ENCODE measurements around the gene NOL9. TPM values are rescaled to one million over a fixed set of nuclear protein-coding genes. Genes with fewer than 3 reads are reported as not detected.
A peak's percentile ranks its signal among the peaks of the same experiment; 100 is the strongest.

NOL9 gene
- total and polyA plus RNA-seq, 2 of the 13 experiments (the other 11 are each of a cell fraction or from before 2014, with no cell fraction given): 18.0 to 24.7 TPM

DNA sequence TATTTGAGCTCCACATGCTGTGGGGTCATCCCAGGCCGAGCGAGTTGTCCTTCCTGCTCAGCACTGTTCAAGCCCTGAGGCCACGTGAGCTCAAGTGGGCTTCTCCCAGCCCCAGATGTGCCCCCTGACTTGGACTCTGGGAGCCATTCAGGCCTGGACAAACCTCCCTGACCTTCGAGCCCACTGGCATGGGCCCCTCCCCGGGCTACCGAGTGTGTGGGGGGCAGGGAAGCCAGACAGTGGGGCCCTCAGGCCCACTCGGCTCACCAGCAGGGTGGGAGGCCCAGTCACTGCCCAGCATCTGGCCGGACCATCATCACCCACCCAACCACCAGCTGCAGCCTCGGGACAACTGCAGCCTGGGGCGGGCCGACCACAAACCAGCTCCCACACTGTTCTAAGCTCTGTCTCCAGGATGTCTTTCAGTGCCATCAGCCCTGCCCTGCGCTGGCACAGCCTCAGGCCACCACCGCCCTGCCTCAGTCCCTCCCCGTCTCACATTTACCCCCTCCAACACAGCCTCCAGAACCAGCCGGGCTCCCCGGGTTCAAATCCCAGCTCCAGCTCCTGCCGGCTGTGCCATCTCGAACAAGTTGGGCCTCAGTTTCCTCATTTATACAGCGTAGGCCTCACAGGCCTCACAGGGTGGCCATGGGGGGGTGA, 41.9 kb downstream of the NOL9 start (continued):
- TF ChIP-seq, protein P1, sequence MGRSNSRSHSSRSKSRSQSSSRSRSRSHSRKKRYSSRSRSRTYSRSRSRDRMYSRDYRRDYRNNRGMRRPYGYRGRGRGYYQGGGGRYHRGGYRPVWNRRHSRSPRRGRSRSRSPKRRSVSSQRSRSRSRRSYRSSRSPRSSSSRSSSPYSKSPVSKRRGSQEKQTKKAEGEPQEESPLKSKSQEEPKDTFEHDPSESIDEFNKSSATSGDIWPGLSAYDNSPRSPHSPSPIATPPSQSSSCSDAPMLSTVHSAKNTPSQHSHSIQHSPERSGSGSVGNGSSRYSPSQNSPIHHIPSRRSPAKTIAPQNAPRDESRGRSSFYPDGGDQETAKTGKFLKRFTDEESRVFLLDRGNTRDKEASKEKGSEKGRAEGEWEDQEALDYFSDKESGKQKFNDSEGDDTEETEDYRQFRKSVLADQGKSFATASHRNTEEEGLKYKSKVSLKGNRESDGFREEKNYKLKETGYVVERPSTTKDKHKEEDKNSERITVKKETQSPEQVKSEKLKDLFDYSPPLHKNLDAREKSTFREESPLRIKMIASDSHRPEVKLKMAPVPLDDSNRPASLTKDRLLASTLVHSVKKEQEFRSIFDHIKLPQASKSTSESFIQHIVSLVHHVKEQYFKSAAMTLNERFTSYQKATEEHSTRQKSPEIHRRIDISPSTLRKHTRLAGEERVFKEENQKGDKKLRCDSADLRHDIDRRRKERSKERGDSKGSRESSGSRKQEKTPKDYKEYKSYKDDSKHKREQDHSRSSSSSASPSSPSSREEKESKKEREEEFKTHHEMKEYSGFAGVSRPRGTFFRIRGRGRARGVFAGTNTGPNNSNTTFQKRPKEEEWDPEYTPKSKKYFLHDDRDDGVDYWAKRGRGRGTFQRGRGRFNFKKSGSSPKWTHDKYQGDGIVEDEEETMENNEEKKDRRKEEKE (IDR thresholded peaks at IDR 0.05): no peak
- TF ChIP-seq ZNF329 (CRISPR knock-in tag; IDR thresholded peaks at IDR 0.05; ENCODE audit: low read depth): no peak
- TF ChIP-seq, protein P2, sequence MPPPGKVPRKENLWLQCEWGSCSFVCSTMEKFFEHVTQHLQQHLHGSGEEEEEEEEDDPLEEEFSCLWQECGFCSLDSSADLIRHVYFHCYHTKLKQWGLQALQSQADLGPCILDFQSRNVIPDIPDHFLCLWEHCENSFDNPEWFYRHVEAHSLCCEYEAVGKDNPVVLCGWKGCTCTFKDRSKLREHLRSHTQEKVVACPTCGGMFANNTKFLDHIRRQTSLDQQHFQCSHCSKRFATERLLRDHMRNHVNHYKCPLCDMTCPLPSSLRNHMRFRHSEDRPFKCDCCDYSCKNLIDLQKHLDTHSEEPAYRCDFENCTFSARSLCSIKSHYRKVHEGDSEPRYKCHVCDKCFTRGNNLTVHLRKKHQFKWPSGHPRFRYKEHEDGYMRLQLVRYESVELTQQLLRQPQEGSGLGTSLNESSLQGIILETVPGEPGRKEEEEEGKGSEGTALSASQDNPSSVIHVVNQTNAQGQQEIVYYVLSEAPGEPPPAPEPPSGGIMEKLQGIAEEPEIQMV (CRISPR knock-in tag; IDR thresholded peaks at IDR 0.05; ENCODE audit: low read depth): no peak
- TF ChIP-seq, protein P3, sequence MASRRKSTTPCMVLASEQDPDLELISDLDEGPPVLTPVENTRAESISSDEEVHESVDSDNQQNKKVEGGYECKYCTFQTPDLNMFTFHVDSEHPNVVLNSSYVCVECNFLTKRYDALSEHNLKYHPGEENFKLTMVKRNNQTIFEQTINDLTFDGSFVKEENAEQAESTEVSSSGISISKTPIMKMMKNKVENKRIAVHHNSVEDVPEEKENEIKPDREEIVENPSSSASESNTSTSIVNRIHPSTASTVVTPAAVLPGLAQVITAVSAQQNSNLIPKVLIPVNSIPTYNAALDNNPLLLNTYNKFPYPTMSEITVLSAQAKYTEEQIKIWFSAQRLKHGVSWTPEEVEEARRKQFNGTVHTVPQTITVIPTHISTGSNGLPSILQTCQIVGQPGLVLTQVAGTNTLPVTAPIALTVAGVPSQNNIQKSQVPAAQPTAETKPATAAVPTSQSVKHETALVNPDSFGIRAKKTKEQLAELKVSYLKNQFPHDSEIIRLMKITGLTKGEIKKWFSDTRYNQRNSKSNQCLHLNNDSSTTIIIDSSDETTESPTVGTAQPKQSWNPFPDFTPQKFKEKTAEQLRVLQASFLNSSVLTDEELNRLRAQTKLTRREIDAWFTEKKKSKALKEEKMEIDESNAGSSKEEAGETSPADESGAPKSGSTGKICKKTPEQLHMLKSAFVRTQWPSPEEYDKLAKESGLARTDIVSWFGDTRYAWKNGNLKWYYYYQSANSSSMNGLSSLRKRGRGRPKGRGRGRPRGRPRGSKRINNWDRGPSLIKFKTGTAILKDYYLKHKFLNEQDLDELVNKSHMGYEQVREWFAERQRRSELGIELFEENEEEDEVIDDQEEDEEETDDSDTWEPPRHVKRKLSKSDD (CRISPR knock-in tag; IDR thresholded peaks at IDR 0.05; ENCODE audit: low read depth): no peak
- no peak for TF ChIP-seq CENPX (CRISPR knock-in tag; IDR thresholded peaks at IDR 0.05)
- TF ChIP-seq, protein P4, sequence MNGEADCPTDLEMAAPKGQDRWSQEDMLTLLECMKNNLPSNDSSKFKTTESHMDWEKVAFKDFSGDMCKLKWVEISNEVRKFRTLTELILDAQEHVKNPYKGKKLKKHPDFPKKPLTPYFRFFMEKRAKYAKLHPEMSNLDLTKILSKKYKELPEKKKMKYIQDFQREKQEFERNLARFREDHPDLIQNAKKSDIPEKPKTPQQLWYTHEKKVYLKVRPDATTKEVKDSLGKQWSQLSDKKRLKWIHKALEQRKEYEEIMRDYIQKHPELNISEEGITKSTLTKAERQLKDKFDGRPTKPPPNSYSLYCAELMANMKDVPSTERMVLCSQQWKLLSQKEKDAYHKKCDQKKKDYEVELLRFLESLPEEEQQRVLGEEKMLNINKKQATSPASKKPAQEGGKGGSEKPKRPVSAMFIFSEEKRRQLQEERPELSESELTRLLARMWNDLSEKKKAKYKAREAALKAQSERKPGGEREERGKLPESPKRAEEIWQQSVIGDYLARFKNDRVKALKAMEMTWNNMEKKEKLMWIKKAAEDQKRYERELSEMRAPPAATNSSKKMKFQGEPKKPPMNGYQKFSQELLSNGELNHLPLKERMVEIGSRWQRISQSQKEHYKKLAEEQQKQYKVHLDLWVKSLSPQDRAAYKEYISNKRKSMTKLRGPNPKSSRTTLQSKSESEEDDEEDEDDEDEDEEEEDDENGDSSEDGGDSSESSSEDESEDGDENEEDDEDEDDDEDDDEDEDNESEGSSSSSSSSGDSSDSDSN (CRISPR knock-in tag; IDR thresholded peaks at IDR 0.05): peak; percentile 26; the same call in 1 of the 2 replicates
- TF ChIP-seq RBM39 (IDR thresholded peaks at IDR 0.05; ENCODE audit: low read depth, low read length, poor library complexity, severe bottlenecking): no peak
- TF ChIP-seq, protein P5, sequence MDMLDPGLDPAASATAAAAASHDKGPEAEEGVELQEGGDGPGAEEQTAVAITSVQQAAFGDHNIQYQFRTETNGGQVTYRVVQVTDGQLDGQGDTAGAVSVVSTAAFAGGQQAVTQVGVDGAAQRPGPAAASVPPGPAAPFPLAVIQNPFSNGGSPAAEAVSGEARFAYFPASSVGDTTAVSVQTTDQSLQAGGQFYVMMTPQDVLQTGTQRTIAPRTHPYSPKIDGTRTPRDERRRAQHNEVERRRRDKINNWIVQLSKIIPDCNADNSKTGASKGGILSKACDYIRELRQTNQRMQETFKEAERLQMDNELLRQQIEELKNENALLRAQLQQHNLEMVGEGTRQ (IDR thresholded peaks at IDR 0.05; ENCODE audit: low read depth, low read length): no peak
- TF ChIP-seq, protein P5 (CRISPR knock-in tag; IDR thresholded peaks at IDR 0.05; ENCODE audit: borderline replicate concordance): peak; percentile 49; the same call in 1 of the 2 replicates
- no peak for TF ChIP-seq ZNF225 (CRISPR knock-in tag; IDR thresholded peaks at IDR 0.05)
- TF ChIP-seq JARID2 (CRISPR knock-in tag; IDR thresholded peaks at IDR 0.05; ENCODE audit: insufficient replicate concordance): no peak
- TF ChIP-seq CCDC6 (CRISPR knock-in tag; IDR thresholded peaks at IDR 0.05): no peak
- TF ChIP-seq ZFY (CRISPR knock-in tag; IDR thresholded peaks at IDR 0.05): peak; percentile 68; the same call in 1 of the 2 replicates
- peak; percentile 35; the same call in 1 of the 2 replicates for TF ChIP-seq PHF20 (CRISPR knock-in tag; IDR thresholded peaks at IDR 0.05)
- no peak for TF ChIP-seq MLLT10 (CRISPR knock-in tag; IDR thresholded peaks at IDR 0.05)
